HuH-7.5 (cell line): ENCODE measurements around the gene ALS2.
A peak's percentile ranks its signal among the peaks of the same experiment; 100 is the strongest.

Experiments
- DNase-seq: peaks from one replicate; pipeline ENCODE4 v3.0.0; 2011; ENCODE audit warnings: low spot score

The ALS2 gene

DNA sequence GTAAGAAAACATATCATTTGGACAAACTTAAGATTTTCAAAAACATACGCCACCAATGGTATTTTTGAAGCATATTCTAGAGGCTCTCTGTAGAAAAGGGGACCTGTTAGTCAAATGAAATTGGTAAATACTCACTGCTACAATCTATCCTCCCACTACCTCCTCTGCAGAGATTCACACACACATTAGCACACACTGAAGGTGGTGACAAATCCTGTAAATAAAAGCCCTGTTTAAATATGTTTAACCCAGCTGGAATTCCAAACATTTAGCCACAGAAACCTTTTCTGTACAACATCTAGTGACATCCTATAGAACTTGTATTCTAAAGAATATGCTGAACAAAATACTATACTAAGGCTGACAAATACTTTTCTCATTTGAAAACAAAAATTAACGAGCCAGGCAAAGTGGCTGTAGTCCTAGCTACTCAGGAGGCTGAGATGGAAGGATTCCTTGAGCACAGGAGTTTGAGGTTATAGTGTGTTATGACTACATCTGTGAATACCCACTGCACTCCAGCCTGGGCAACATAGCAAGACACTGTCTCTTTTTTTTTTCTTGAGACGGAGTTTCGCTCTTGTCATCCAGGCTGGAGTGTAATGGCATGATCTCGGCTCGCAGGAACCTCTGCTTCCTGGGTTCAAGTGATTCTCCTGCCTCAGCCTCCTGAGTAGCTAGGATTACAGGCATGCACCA, 25.9 kb downstream of the ALS2 start:
- DNase-seq = no peak

DNA sequence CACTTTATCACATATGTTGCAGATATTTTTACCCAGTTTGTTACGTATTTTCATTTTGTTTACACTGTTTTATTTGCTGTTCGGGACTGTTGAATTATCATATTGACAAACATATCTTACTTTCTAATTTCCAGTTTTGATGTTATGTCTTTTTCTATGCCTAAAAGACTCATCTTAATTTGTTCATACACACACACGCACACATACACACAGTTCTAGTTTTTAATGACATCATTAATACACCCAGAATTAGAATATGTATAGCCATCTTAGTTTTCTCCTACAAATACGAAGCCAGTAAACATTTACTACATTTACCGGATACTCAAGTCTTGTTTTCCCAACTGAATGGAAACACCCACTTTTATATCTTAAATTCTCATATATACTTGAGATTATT, 29.2 kb downstream of the ALS2 start:
- no peak for DNase-seq

GRCh38 chr2:201746551-201746950, 34.2 kb downstream of the ALS2 start:
- no peak for DNase-seq

- peak; percentile 15 for DNase-seq
Observed at GRCh38 chr2:201735486-201735885, 45.2 kb downstream of the ALS2 start.

DNA sequence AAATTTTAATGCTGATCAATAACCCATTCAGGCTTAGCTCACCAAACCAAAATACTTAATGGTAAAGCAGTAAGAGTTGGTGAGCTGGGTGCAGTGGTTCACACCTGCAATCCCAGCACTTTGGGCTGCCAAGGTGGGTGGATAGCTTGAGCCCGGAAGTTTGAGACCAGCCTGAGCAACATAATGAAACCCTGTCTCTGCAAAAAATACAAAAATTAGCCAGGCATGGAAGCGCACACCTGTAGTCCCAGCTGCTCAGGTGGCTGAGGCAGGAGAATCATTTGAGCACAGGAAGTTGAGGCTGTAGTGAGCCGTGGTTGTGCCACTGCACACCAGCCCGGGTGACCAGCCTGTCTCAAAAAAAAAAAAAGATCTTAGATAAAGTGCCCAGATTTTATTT, 46.6 kb downstream of the ALS2 start:
- DNase-seq = no peak

- DNase-seq = no peak
Observed at GRCh38 chr2:201733544-201733943, 47.2 kb downstream of the ALS2 start.

- no peak for DNase-seq
Observed at GRCh38 chr2:201730651-201731285, 50.0 kb downstream of the ALS2 start.

GRCh38 chr2:201715459-201715858, 65.3 kb downstream of the ALS2 start:
- no peak for DNase-seq

DNA sequence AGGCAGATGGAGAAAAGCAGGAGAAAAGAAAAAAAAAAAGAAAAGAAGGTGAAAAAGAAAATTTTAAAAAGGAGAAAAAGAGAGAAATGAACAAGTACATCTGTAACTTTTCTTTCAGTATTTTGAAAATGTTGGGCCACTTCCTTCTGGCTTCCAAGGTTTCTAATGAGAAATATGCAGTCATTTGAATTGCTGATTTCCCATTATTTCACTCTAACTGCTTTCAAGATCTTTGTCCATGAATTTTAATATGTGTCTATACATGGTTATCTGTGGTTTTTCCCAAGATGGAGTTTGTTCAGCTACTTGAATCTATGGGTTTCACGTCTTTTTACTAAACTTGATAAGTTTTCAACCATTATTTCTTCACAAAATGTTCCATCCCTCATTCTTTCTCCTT, 68.0 kb downstream of the ALS2 start:
- DNase-seq = no peak

GRCh38 chr2:201709747-201710146, 71.0 kb downstream of the ALS2 start:
- DNase-seq = no peak

- DNase-seq = no peak
Observed at GRCh38 chr2:201709049-201709448, 71.7 kb downstream of the ALS2 start.

DNA sequence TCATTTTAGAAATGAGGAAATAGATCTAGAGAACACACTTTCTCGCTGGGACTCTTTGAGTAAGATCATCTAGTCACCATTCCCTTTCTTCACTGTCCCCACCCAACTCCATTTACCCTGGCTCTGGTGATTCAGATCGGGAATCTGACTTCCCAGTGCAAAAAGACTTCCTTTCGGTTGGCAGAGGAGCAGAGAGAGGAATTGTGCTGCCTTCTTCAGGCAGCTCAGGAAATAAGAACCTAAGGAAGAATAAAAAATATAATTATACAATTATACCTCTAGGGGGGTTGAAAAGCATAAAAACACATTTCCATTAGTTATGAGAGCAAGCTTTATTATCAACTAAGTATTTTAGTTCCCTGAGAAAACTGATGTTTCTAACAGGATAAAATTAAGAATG, 73.0 kb downstream of the ALS2 start:
- no peak for DNase-seq

DNA sequence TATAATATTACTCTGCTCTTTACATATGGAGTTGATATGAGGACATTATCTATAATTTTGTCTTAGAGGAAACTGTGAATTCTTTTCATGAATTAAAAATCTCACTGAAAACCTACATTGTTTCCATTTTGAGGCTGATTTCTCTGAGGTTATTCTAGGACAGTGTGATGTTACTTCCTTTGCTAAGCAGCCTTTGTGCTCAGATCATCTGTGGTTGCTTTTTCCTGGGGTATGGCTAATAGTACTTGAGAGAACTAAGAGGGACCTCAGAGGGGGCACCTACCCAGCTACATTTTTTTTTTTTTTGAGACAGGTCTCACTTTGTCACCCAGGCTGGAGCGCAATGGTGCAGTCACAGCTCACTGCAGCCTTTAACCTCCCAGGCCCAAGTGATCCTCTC, 73.6 kb downstream of the ALS2 start:
- no peak for DNase-seq

DNA sequence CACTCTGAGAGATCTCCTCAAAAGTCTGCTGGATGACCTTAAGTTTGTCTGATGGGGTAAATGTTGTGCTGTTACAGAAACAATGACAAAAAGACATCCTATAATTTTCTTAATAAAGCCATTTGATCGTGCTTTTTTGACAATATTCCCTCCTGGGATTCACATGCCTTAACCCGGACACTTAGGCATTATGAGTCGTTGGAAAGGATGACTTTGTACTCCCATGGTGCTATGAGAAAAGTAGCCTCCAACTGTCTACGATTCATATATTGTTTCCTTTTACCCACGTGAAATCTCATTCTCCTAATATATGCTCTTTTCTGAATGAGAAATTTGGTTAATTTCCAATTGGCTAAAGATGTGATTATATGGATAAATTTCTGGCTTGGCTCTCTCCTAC, 76.2 kb downstream of the ALS2 start:
- no peak for DNase-seq

- DNase-seq = no peak
Observed at GRCh38 chr2:201701646-201702045, 79.1 kb downstream of the ALS2 start.

- no peak for DNase-seq
Observed at GRCh38 chr2:201699416-201699815, 81.3 kb downstream of the ALS2 start.

- DNase-seq = no peak
Observed at GRCh38 chr2:201698588-201699226, 82.0 kb downstream of the ALS2 start, which contains the start of gene MPP4. Gene MPP4 (minus strand): TSS chr2:201698644. CDS start chr2:201693954, 4,690 bp downstream.

DNA sequence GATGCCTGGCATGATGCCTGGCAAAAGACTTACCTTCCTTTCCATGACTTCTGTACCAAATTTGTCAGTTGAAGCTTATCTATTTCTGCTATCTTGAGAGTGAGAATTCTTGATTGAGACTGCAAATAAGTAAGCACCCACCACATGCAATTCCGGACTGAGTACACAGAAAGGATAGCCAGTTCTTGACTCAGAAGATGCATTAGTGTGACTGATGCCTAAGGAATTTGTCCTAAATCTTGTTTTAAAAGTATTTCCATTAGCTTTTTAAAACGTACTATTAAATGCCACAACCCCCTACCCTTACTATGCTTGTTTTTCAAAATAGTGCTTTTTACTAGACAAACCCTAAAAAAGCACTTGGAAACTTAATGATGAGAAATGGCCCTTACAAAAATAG, 82.8 kb downstream of the ALS2 start:
- no peak for DNase-seq

DNA sequence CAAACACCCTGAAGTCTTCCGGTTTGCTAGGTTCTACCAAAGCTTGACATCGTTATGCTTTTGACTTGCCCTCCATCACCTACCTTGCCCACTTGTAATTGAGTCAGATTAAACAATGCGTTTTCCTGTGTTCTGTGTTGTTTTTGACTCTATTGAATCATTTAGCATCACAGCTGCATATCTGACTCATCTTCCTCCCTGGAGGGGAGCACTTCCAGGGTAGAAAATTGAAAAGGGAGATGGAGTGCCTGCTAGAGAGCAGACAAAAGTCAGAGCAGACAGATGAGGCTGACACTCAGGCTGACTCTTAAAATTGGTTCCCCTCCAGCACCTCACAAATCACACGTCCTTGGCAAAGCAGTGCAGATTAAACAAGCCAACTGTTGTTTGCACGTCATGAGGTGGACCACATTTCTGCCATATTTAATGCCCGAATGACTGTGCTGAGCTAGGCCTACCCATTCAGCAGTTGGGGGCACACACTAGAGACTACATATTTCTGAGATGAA, 84.5 kb downstream of the ALS2 start:
- no peak for DNase-seq

GRCh38 chr2:201685156-201685555, 95.6 kb downstream of the ALS2 start:
- no peak for DNase-seq

GRCh38 chr2:201680743-201681142, 100.0 kb downstream of the ALS2 start:
- peak; percentile 41 for DNase-seq

- DNase-seq = no peak
Observed at GRCh38 chr2:201678401-201678800, 102.3 kb downstream of the ALS2 start.

DNA sequence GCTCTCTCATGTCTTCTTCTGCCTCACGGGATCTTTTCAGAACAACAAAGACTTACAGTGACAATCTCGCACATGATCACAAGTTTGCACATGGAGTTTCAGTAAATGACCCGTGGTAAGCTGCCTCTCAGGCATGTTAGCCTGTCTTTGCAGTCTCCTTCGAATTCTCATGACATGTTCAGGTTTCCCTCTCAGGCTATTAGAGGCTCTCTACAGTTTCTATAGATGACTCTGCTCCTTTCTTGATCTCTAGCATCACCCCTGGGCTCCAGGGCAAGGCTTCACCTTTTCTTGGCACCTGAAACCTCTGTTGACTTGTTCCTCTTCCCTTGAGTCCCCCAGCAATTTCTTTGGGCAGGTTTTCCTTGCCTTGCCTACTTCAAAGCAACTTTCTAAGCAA, 105.3 kb downstream of the ALS2 start:
- no peak for DNase-seq
